Sigmoid colon (tissue), 4 donors: ENCODE results near the gene ING4.

Experiments
- CTCF ChIP-seq, 4 experiments: fragments of 450-650 bp in 3 of 4; fragments of 200-600 bp in 1 of 4; IDR thresholded peaks; one replicate each; pipeline ENCODE4 v1.5.1; 2016 to 2019; ENCODE audit warnings: antibody characterized with exemption in 4 of 4, mild to moderate bottlenecking in 3 of 4, moderate library complexity in 2 of 4
- EP300 ChIP-seq, 4 donors: sonication (generic); formaldehyde crosslinking; IDR thresholded peaks; one replicate each; pipeline ENCODE4 v1.6.1; 2017; ENCODE audit warnings: antibody characterized with exemption in 4 of 4
- POLR2A ChIP-seq, 2 donors: fragments of 450-650 bp; IDR thresholded peaks; one replicate each; pipeline ENCODE4 v1.6.1; 2016; ENCODE audit warnings: antibody characterized with exemption in 2 of 2, mild to moderate bottlenecking in 2 of 2, moderate library complexity in 2 of 2
- POLR2AphosphoS5 ChIP-seq, 4 donors: sonication (generic); formaldehyde crosslinking; IDR thresholded peaks; one replicate each; pipeline ENCODE4 v1.6.1; 2017; ENCODE audit warnings: antibody characterized with exemption in 4 of 4

GRCh38 chr12:6644257-6644596 lies 18.7 kb downstream of the ING4 start:
- no peak for TF ChIP-seq CTCF (IDR thresholded peaks at IDR 0.05)
- TF ChIP-seq POLR2AphosphoS5 (IDR thresholded peaks at IDR 0.05), result peak in 1 of 4 donors; percentile 18
- no peak for TF ChIP-seq POLR2A (IDR thresholded peaks at IDR 0.05)
- TF ChIP-seq EP300 (IDR thresholded peaks at IDR 0.05), result no peak
